ENCODE measurements around the gene SPART. TPM values are rescaled to one million over a fixed set of nuclear protein-coding genes. Genes with fewer than 3 reads are reported as not detected.

Gene SPART
- total RNA-seq, 1 donor from 2014 or later = 21.2 TPM

- no peak for DNase-seq (ENCODE audit: low read depth)
- no peak for TF ChIP-seq CTCF (conservative IDR thresholded peaks at IDR 0.05; ENCODE audit: low read depth, low read length)
- H3K4me3 ChIP-seq (ENCODE audit: low read depth, low read length) = no peak overlapping the region
These were observed 14.7 kb upstream of the SPART start for GRCh38 chr13:36360903-36361302.

GRCh38 chr13:36359301-36359950, 13.2 kb upstream of the SPART start:
- no peak for TF ChIP-seq CTCF (conservative IDR thresholded peaks at IDR 0.05; ENCODE audit: low read depth, low read length)
- H3K4me3 ChIP-seq (ENCODE audit: low read depth, low read length) = no peak overlapping the region
- no peak for DNase-seq (ENCODE audit: low read depth)

GRCh38 chr13:36358175-36358718, 12.1 kb upstream of the SPART start:
- TF ChIP-seq CTCF (conservative IDR thresholded peaks at IDR 0.05; ENCODE audit: low read depth, low read length) = no peak
- DNase-seq (ENCODE audit: low read depth) = no peak
- no peak overlapping the region for H3K4me3 ChIP-seq (ENCODE audit: low read depth, low read length)

GRCh38 chr13:36357692-36358091, 11.5 kb upstream of the SPART start:
- no peak for DNase-seq (ENCODE audit: low read depth)
- H3K4me3 ChIP-seq (ENCODE audit: low read depth, low read length) = no peak overlapping the region
- no peak for TF ChIP-seq CTCF (conservative IDR thresholded peaks at IDR 0.05; ENCODE audit: low read depth, low read length)

- no peak for DNase-seq (ENCODE audit: low read depth)
- no peak overlapping the region for H3K4me3 ChIP-seq (ENCODE audit: low read depth, low read length)
- TF ChIP-seq CTCF (conservative IDR thresholded peaks at IDR 0.05; ENCODE audit: low read depth, low read length) = no peak
These were observed 11.0 kb upstream of the SPART start for GRCh38 chr13:36357231-36357630.

- TF ChIP-seq CTCF (conservative IDR thresholded peaks at IDR 0.05; ENCODE audit: low read depth, low read length) = no peak
- H3K4me3 ChIP-seq (ENCODE audit: low read depth, low read length) = no peak overlapping the region
- DNase-seq (ENCODE audit: low read depth) = no peak
These were observed 9.9 kb upstream of the SPART start for GRCh38 chr13:36356058-36356457.

- no peak for TF ChIP-seq CTCF (conservative IDR thresholded peaks at IDR 0.05; ENCODE audit: low read depth, low read length)
- DNase-seq (ENCODE audit: low read depth) = no peak
- H3K4me3 ChIP-seq (ENCODE audit: low read depth, low read length) = no peak overlapping the region
These were observed 9.4 kb upstream of the SPART start for GRCh38 chr13:36355632-36356031.
